HTERT RPE-1 (cell line): ENCODE data around the gene TRIP12.
"Not testable (repeated sequence)": the region's sequence is repeated elsewhere in the genome, so short reads cannot be mapped to it uniquely, and the experiment has no call there.

Experiments used
- in situ Hi-C: fragments of 300-500 bp; cut with MboI; formaldehyde crosslinking; loops from 4 replicates; pipeline ENCODE4 v1.14.3; 2020; ENCODE audit warnings: low sequenced_read_pairs

Gene TRIP12

DNA sequence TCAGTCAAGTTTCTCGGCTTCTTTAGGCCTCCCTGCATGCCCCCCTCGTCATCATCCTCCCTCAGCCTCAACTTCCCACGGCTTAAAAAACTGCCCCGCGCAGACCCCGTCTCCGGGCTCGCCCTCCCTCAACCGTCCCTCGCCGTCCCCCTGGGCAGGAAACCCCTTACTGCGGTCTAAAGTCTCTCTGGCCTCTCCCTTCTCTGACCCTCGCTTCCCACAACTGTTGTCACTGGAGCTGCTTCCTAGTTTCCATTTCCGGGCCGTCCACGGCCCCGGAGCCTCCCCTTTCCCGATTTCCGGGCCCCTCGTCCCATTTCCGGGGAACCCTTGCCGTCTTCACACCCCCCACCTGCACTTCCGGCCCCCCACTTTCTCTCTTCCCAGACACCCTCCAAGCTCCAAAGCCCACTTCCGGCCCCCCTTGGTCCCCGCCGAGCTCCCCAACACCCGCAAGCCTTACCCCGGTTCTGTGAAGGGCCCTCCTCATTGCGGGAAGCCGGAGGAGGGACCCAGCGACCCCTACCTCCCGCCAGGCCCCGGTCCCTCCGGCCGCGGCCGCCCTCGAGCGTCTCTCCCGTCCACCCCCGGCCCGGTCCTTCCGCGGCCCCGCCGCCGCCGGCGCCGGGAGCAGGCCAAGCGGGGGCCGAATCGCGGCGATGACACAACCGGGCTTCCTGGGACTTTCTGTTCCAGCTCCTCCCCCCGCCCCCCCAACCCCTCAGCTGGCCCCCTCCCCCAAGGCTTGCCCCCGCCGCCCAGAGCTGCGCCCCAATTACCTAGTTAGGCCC lies 513 bp downstream of the TRIP12 start:
- in situ Hi-C loops = no loop called here

GRCh38 chr2:229920011-229920641 lies 1.7 kb downstream of the TRIP12 start:
- in situ Hi-C loops = no loop called here

- in situ Hi-C loops = no loop called here
Measured at GRCh38 chr2:229917793-229918192, 4.0 kb downstream of the TRIP12 start.

DNA sequence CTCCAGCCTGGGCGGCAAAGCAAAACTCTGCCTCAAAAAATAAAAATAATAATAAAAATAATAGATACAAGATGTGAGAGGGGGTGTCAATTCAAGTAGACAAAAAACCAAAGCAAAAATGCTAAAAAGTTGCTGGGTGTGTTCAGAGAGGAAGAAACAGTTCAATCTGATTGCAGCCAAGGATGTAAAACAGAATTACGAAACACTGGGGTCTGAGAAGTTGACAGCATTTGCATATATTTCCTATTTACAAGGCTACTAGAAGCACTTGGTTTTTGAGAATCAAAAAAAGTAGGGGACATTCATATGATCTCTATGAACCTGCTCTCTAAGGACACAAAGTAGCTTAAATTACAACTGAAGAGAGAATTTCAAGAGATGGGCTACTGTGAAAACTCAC lies 7.6 kb downstream of the TRIP12 start:
- in situ Hi-C loops = no loop called here

GRCh38 chr2:229910832-229911412 lies 10.9 kb downstream of the TRIP12 start:
- in situ Hi-C loops = no loop called here

DNA sequence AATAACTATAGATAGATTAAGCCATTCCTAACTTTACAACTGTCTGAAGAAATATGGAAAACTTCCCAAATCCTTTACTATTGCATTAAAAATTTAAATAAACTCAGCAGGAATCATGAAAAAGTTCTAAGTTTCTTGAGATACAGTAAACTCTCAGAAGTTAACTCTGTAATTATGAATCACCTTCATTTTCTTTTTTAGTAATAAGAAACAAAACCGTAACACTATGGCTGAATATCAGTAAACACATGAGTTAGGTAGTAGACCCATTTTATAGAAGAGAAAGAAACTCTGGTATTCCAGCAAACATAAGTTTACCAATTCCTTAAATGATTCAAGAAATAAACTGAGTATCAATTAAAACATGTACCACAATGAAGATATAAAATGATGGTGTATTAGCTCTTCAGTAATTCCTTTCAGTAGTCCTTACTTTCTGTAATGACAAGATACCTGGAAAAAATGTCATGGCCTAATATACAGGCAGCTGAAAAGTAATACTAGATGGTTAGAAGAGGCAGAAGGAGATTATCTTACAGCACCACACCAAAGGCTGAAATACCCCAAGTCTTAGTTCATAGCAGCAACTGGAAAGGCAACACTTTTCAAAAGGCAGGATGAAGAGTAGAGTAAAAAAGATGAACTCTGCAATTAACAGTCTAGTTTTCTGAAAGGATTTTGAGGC lies 11.5 kb downstream of the TRIP12 start:
- in situ Hi-C loops = no loop called here

- in situ Hi-C loops = no loop called here
Measured at GRCh38 chr2:229909090-229909489, 12.7 kb downstream of the TRIP12 start.

- in situ Hi-C loops = no loop called here
Measured at GRCh38 chr2:229905601-229906000, 16.2 kb downstream of the TRIP12 start.

- in situ Hi-C loops = no loop called here
Measured at GRCh38 chr2:229903037-229903436, 18.8 kb downstream of the TRIP12 start.

- in situ Hi-C loops = no loop called here
Measured at GRCh38 chr2:229901819-229902218, 20.0 kb downstream of the TRIP12 start.

- in situ Hi-C loops = not testable (repeated sequence)
Measured at GRCh38 chr2:229900514-229900913, 21.3 kb downstream of the TRIP12 start.

DNA sequence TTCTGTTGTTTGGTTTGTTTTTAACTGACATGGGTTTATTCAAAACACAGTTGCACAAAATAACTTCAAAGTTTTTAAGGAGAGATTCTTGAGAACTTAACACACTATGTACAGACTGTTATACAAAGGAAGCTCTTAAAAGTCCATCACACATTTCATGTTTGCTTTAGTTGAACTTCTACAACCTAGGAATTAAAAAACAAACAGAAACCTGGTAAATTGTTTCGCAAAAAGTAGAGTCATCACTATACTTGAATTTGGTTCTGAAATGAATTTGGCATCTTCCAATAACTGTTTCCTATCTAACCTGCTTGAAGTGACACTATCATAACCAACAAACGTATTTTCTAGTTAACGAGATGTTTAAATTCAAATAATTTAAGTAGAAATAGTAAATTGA lies 21.8 kb downstream of the TRIP12 start:
- in situ Hi-C loops = no loop called here

DNA sequence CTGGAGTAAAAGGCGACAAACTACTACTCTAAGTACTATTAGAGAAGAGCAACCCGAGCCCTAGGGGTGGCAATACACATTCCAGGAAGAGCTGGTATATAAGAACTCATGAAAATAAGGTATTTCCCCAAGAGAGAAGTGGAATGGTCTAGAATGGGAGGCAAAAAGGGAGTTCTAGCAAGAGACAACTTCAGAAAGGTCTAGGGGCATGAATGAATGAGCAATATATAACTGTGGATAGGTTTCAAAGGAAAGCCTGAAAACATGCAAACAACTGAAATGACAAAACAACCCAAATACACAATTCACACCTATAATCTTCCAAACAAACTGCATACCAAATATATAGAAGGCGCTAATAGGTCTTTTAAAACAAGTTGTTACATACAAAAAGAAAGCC lies 22.2 kb downstream of the TRIP12 start:
- in situ Hi-C loops = no loop called here

DNA sequence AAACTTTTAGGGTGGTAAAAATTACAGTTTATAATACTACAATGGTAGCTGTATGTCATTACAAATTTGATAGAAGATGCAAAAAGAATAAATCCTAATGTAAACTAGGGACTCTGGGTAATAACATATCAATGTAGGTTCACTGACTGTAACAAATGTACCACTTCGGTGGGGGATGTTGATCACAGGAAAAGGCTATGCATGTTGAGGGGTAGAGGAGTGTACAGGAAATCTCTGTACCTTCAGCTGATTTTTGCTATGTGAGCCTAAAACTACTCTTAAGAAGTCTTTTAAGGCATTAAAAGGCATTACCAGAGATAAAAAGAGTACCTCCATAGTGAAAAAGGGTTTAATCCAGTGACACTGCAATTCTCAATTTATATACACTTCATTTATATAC lies 25.0 kb downstream of the TRIP12 start:
- in situ Hi-C loops = no loop called here

- in situ Hi-C loops = no loop called here
Measured at GRCh38 chr2:229889023-229889422, 32.8 kb downstream of the TRIP12 start.

GRCh38 chr2:229888031-229888430 lies 33.8 kb downstream of the TRIP12 start:
- in situ Hi-C loops = no loop called here

DNA sequence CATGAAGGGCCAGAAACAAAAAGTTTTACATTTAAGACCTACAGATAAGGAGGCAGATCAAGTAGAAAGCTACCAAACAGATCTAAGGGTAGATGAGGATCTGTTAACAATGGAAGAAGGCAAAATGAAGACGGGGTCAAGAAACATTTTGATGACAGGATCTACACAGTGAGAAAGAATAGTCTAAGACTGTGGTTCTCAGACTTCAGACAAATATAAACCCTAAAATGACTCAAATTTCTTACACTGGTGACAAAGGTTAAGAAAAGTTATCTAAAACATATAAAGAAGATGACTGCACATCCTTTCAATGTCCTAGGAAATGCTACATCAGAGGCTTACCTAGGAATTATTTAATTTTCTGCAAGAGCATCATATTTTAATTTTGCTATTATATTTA lies 34.4 kb downstream of the TRIP12 start:
- in situ Hi-C loops = no loop called here

DNA sequence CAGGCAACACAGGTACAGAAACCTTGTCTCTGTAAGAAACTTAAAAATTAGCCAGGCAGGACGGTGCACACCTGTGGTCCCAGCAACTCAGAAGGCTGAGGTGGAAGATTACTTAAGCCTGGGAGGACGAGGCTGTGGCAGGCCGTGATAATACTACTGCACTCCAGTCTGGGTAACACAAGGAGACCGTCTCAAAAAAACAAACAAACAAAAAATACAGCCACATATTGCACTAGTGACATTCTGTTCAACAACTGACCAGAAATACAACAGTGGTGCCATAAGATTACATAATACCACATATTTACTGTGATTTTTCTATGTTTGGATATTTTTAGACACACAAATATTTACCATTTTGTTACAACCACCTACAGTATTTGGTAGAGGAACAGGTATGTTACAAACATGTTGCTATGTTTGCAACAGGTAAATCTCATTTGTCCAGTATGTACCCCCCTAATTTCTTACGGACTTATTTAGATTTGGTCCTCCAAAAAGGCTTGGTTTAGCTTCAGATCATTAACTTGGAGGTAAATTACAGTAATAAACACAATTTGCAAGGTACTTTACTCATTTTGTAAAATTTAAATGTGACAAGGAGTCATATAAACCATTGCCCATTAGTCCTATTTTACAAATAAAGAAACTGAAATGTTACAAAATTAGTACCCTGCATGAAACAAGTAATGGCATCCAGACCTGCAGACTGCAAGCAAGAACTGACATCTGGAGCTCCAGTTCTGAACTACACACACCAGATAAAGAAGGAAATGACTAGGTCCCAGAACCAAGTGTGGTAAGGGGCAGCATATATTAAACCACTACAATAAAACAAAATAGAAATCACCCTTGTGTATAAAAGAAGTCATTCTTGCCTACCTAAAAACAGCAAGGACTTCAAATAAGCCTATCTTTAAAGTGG lies 36.8 kb downstream of the TRIP12 start:
- in situ Hi-C loops = no loop called here

- in situ Hi-C loops = no loop called here
Measured at GRCh38 chr2:229882583-229882982, 39.2 kb downstream of the TRIP12 start.

GRCh38 chr2:229880892-229881586 lies 40.8 kb downstream of the TRIP12 start:
- in situ Hi-C loops = no loop called here
